Muscle layer of duodenum (tissue), 2 donors: ENCODE results near the gene POM121C.
"Not testable (repeated sequence)": the region's sequence is repeated elsewhere in the genome, so short reads cannot be mapped to it uniquely, and the experiment has no call there.

Source experiments
- H3K27ac ChIP-seq: one replicate; pipeline ENCODE4 v1.7.0; 2013; ENCODE audit warnings: mild to moderate bottlenecking, low read length
- H3K27me3 ChIP-seq: one replicate; pipeline ENCODE4 v1.7.0; 2013; ENCODE audit warnings: low read depth, mild to moderate bottlenecking, control low read depth, low read length
- H3K36me3 ChIP-seq, 2 donors: one replicate each; pipeline ENCODE4 v1.7.0; 2013; ENCODE audit warnings: low read length in 2 of 2, control low read depth in 1 of 2, mild to moderate bottlenecking in 1 of 2; ENCODE audit not compliant: insufficient read depth in 2 of 2, control insufficient read depth in 1 of 2
- H3K4me1 ChIP-seq, 2 donors: one replicate each; pipeline ENCODE4 v1.7.0; 2013; ENCODE audit warnings: low read length in 2 of 2, mild to moderate bottlenecking in 2 of 2, control low read depth in 1 of 2, moderate library complexity in 1 of 2; ENCODE audit not compliant: insufficient read depth in 2 of 2, control insufficient read depth in 1 of 2
- H3K4me3 ChIP-seq, 2 donors: one replicate each; pipeline ENCODE4 v1.7.0; 2013; ENCODE audit warnings: low read length in 2 of 2, low read depth in 1 of 2, mild to moderate bottlenecking in 1 of 2
- H3K9me3 ChIP-seq, 2 donors: one replicate each; pipeline ENCODE4 v1.7.0; 2013; ENCODE audit warnings: low read length in 2 of 2, control low read depth in 1 of 2, mild to moderate bottlenecking in 1 of 2; ENCODE audit not compliant: control insufficient read depth in 1 of 2
- donor health status: healthy.

The POM121C gene

DNA sequence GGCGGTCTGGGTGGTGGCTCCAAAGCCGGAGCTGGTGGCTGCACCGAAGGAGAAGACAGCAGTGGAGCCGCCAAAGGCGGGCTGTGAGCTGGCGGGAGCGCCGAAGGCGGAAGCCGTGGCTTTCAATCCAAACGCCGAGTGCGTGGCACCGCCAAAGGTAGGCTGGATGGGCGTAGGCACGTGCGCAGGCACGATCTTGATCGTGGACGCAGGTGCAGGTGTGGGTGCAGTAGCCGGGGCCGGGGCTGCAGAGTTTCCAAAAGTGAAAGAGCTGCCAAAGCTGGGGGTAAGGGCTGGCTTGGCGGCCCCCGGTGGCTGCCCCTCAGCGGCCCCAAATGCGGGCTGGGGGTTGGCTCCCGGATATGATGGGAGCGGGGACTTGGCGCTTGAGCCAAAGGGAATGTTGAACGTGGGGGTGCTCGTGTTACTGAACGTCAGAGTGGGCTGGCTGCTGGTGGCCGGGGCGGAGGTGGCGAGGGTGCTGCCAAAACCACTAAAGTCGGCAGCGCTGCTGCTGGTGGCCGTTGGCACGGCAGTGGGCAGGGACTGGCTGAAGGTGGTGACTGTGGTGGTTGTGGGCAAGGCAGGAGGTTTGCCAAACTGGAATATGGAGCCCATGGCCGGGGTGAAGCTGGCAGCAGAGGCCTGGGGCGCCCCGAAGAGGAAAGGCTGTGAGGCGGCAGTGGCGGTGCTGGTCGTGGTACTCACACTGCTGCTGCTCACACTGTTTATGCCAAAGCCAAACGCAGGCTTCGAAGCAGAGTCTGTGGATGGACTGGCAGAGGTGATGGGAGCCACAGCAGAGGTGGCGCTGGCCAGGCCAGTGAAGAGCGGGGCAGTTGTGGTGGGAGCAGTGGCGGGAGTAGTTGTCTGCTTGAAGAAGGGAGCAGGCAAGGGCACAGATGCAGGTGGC, 64.0 kb downstream of the POM121C start:
- not testable (repeated sequence) for H3K4me3 ChIP-seq, H3K9me3 ChIP-seq, H3K4me1 ChIP-seq, H3K27ac ChIP-seq, H3K27me3 ChIP-seq
- H3K36me3 ChIP-seq, result peaks cover 0 to 27% of the 10 kb centered on the region in 2 donors

GRCh38 chr7:75420152-75420551, 65.9 kb downstream of the POM121C start:
- not testable (repeated sequence) for H3K27me3 ChIP-seq, H3K4me1 ChIP-seq, H3K27ac ChIP-seq, H3K9me3 ChIP-seq, H3K4me3 ChIP-seq
- peaks cover 0 to 27% of the 10 kb centered on the region in 2 donors for H3K36me3 ChIP-seq

DNA sequence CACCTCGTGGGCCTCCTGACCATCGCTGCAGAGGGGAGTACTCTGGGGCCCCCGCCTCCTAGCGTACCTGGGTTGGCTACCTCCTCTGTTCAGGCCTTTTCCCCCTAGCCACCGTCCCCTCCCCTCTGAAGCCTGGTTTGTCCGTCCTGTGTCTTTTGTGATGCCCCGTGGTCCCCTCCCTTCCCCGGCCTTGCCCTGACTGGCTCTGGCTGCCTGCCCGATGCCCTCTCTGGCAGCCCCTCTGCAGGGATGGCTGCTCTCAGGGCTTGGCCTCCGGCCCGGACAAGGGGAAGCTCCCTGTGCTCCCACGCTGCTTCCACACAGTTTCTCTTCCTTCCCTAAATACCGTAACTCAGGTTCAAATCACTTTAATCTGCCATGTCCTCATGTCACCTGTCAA, 66.4 kb downstream of the POM121C start:
- H3K36me3 ChIP-seq, result peaks cover 0 to 27% of the 10 kb centered on the region in 2 donors
- not testable (repeated sequence) for H3K27me3 ChIP-seq, H3K27ac ChIP-seq, H3K4me3 ChIP-seq, H3K9me3 ChIP-seq, H3K4me1 ChIP-seq

DNA sequence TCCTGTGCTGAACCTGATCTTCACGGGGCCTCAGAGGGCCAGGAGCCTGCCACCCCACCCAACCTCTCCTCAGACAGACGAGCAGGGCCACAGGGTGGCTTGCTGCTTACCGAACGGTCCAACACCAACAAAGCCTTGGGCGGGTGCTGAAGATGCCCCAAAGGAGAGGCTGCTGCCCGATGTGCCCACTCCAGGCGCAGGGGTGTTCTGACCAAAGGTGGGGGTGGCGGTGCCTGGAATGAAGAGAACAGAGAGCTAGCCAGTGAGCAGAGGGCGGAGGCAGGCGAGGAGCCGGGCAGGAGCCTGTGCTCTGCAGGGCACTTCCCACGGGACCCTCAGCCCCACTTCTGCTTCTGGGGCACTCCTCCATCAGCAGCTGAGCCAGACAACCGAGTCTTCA, 66.9 kb downstream of the POM121C start:
- H3K27ac ChIP-seq, H3K4me1 ChIP-seq, H3K4me3 ChIP-seq, H3K9me3 ChIP-seq, H3K27me3 ChIP-seq: not testable (repeated sequence)
- H3K36me3 ChIP-seq, result peaks cover 0 to 22% of the 10 kb centered on the region in 2 donors

DNA sequence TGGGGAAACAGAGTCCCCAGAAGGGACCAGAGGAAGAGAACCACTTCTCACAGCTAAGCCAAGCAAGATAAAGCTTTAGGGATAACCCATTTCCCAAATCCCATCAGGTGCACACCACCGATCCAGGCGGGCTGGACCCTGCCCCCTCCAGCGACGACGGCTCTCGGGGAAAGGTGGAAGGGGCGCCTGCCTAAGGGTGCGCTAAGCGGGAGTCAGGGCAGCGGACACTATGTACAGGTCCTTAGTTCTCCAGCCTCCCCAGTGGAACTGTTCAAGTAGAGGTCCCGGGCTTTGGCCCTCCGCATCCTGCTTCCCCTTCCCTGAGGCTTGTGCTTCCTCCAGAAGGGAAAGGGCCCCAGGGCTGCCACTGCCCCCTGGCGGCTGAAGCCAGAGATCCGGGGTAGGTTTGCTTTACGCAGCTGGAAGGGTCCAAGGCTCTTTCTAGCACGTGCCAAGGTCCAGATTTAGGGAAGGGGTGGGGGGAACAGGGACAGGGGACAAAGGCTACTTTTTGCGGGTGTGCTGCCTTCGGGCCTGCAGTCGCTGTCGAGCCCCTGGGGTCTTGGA, 67.7 kb downstream of the POM121C start:
- peaks cover 0 to 13% of the 10 kb centered on the region in 2 donors for H3K36me3 ChIP-seq
- not testable (repeated sequence) for H3K27ac ChIP-seq, H3K27me3 ChIP-seq, H3K9me3 ChIP-seq, H3K4me3 ChIP-seq, H3K4me1 ChIP-seq

DNA sequence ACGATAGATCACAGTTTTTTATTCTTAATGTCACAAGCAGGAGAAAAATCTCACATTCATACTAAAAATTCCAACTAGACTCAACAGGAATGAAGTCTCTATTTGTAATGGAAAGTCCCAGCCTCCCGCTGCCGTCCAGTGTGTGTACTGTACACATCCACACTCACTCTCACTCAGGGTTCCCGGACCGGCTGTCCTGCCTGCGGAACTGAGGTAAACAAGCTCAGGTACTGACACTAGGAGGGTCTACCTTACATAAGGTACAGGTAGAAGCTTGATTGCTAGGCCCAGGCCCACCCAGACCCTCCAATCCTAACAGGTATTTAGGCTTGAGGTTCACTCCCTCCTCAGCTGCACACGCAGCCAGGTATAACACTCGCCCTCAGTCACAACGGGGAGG, 69.3 kb downstream of the POM121C start:
- not testable (repeated sequence) for H3K4me1 ChIP-seq, H3K36me3 ChIP-seq, H3K4me3 ChIP-seq, H3K27ac ChIP-seq, H3K27me3 ChIP-seq, H3K9me3 ChIP-seq

GRCh38 chr7:75415829-75416373, 70.2 kb downstream of the POM121C start:
- H3K9me3 ChIP-seq, H3K27me3 ChIP-seq, H3K4me3 ChIP-seq, H3K4me1 ChIP-seq, H3K36me3 ChIP-seq, H3K27ac ChIP-seq: not testable (repeated sequence)

DNA sequence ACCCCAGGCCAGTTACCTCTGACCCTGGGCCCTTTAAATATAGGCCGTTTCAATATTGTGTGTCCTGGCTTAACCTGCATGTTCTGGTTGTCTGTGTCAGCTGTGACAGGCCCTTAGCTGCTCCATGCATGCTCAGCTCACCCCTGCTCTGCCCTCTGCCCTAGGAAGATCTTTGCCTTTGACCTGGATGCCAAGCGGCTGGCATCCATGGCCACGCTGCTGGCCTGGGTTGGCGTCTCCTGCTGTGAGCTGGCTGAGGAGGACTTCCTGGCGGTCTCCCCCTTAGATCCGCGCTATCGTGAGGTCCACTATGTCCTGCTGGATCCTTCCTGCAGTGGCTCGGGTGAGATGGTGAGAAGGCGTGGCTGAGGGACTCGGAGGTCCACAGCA, 70.7 kb downstream of the POM121C start:
- not testable (repeated sequence) for H3K4me3 ChIP-seq, H3K36me3 ChIP-seq, H3K27me3 ChIP-seq, H3K4me1 ChIP-seq, H3K27ac ChIP-seq, H3K9me3 ChIP-seq

- not testable (repeated sequence) for H3K36me3 ChIP-seq, H3K9me3 ChIP-seq, H3K27me3 ChIP-seq, H3K4me1 ChIP-seq, H3K27ac ChIP-seq, H3K4me3 ChIP-seq
Measured at GRCh38 chr7:75414708-75415427, 71.2 kb downstream of the POM121C start.

- H3K27me3 ChIP-seq, H3K4me1 ChIP-seq, H3K9me3 ChIP-seq, H3K36me3 ChIP-seq, H3K4me3 ChIP-seq, H3K27ac ChIP-seq: not testable (repeated sequence)
Measured at GRCh38 chr7:75414204-75414603, 71.9 kb downstream of the POM121C start.

DNA sequence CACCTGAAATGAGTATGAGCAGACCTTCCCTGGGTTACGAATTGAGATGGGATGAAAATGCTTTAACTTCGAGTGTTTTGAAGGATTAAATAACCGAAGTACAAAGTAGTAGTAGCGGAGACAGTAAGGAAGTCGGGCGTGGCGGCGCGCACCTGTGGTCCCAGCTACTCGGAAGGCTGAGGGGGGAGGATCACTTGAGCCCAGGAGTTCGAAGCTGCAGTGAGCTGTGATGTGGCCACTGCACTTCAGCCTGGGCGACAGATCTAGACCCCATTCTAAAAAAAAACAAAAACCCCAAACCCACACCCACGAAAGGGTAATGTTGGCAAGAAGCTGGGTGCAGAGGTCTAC, 75.3 kb downstream of the POM121C start:
- not testable (repeated sequence) for H3K36me3 ChIP-seq, H3K27me3 ChIP-seq, H3K9me3 ChIP-seq, H3K27ac ChIP-seq, H3K4me1 ChIP-seq, H3K4me3 ChIP-seq
